Liver (tissue), 9 donors: ENCODE measurements around the gene TSPEAR. TPM values are rescaled to one million over a fixed set of nuclear protein-coding genes. Genes with fewer than 3 reads are reported as not detected.

Source experiments
- DNase-seq: peaks from one replicate; pipeline ENCODE4 v3.0.0-alpha.2; 2017; ENCODE audit warnings: low spot score
- H3K27ac ChIP-seq, 2 donors: one replicate each; pipeline ENCODE4 v1.7.0; 2013; ENCODE audit warnings: inconsistent platforms in 2 of 2, low read length in 2 of 2, control low read depth in 1 of 2, low read depth in 1 of 2, mild to moderate bottlenecking in 1 of 2
- H3K27me3 ChIP-seq, 4 donors: one replicate each; pipeline versions ENCODE4 v1.6.1 to v1.7.0; 2013; ENCODE audit warnings: low read length in 3 of 4, inconsistent platforms in 1 of 4, mild to moderate bottlenecking in 1 of 4, moderate library complexity in 1 of 4; ENCODE audit not compliant: control insufficient read depth in 4 of 4, insufficient read depth in 4 of 4
- H3K36me3 ChIP-seq, 4 donors: one replicate each; pipeline versions ENCODE4 v1.6.1 to v1.7.0; 2013; ENCODE audit warnings: low read length in 3 of 4, mild to moderate bottlenecking in 3 of 4, low read depth in 1 of 4, moderate library complexity in 1 of 4; ENCODE audit not compliant: control insufficient read depth in 4 of 4, insufficient read depth in 3 of 4
- H3K4me1 ChIP-seq, 4 donors: one replicate each; pipeline versions ENCODE4 v1.6.1 to v1.7.0; 2013; ENCODE audit warnings: low read length in 3 of 4, mild to moderate bottlenecking in 3 of 4, moderate library complexity in 1 of 4; ENCODE audit not compliant: control insufficient read depth in 4 of 4, insufficient read depth in 4 of 4
- H3K4me3 ChIP-seq, 3 donors: one replicate each; pipeline versions ENCODE4 v1.6.1 to v1.7.0; 2013; ENCODE audit warnings: low read length in 3 of 3, control low read depth in 1 of 3, low read depth in 1 of 3, mild to moderate bottlenecking in 1 of 3
- H3K9ac ChIP-seq, 2 donors: one replicate each; pipeline ENCODE4 v1.7.0; 2013; ENCODE audit warnings: low read length in 2 of 2, mild to moderate bottlenecking in 2 of 2, moderate library complexity in 2 of 2, control low read depth in 1 of 2, low read depth in 1 of 2
- H3K9me3 ChIP-seq, 4 donors: one replicate each; pipeline versions ENCODE4 v1.6.1 to v1.7.0; 2013; ENCODE audit warnings: low read length in 3 of 4; ENCODE audit not compliant: control insufficient read depth in 4 of 4
- EGR1 ChIP-seq, 2 donors: IDR thresholded peaks; 2 replicates each; pipeline ENCODE4 v1.6.1; 2016 to 2018; ENCODE audit warnings: antibody characterized with exemption in 2 of 2, low read depth in 2 of 2
- FOXA1 ChIP-seq: IDR thresholded peaks from 2 replicates; pipeline ENCODE4 v1.6.1; 2016; ENCODE audit warnings: antibody characterized with exemption
- FOXA2 ChIP-seq: IDR thresholded peaks from 2 replicates; pipeline ENCODE4 v1.6.1; 2016; ENCODE audit warnings: antibody characterized with exemption
- GABPA ChIP-seq, 2 donors: IDR thresholded peaks in 1 of 2; conservative IDR thresholded peaks in 1 of 2; 2 replicates each; pipeline ENCODE4 v1.6.1; 2016; ENCODE audit warnings: antibody characterized with exemption in 2 of 2, mild to moderate bottlenecking in 1 of 2, moderate library complexity in 1 of 2
- HNF4A ChIP-seq, 2 donors: conservative IDR thresholded peaks; 2 replicates each; pipeline ENCODE4 v1.6.1; 2016; ENCODE audit warnings: antibody characterized with exemption in 2 of 2, mild to moderate bottlenecking in 2 of 2
- HNF4G ChIP-seq: IDR thresholded peaks from 2 replicates; pipeline ENCODE4 v1.6.1; 2016; ENCODE audit warnings: antibody characterized with exemption
- JUND ChIP-seq, 2 donors: IDR thresholded peaks; 2 replicates each; pipeline ENCODE4 v1.6.1; 2016; ENCODE audit warnings: antibody characterized with exemption in 2 of 2
- NR2F2 ChIP-seq: IDR thresholded peaks from 2 replicates; pipeline ENCODE4 v1.6.1; 2016; ENCODE audit warnings: antibody characterized with exemption
- RXRA ChIP-seq, 2 donors: IDR thresholded peaks; 2 replicates each; pipeline ENCODE4 v1.6.1; 2017 to 2018; ENCODE audit warnings: antibody characterized with exemption in 2 of 2, mild to moderate bottlenecking in 1 of 2
- SP1 ChIP-seq: IDR thresholded peaks from 2 replicates; pipeline ENCODE4 v1.6.1; 2018; ENCODE audit warnings: antibody characterized with exemption, mild to moderate bottlenecking
- TAF1 ChIP-seq: conservative IDR thresholded peaks from 2 replicates; pipeline ENCODE4 v1.6.1; 2016; ENCODE audit warnings: antibody characterized with exemption, mild to moderate bottlenecking
- YY1 ChIP-seq: IDR thresholded peaks from 2 replicates; pipeline ENCODE4 v1.6.1; 2016; ENCODE audit warnings: antibody characterized with exemption, mild to moderate bottlenecking
- WGBS: extraction: QIAGEN DNeasy Blood & Tissue Kit; methylation state at CpG from one replicate; pipeline ENCODE4 v1.1.7; 2013; 5-methylcytosine and 5-hydroxymethylcytosine counted together
- polyA plus RNA-seq, 2 donors: library from polyadenylated mRNA; stranded (reverse) in 1 of 2; unstranded in 1 of 2; fragments of 200-250 nt in 1 of 2; fragments of >200 nt in 1 of 2; fragmentation: Nextera tagmentation in 1 of 2; extraction: Ambion mirVana in 1 of 2; gene quantifications; one replicate each; pipeline versions ENCODE4 v1.2.1 to v1.2.3, GENCODE V29; 2013 to 2015
- total RNA-seq, 2 donors: library from RNA; depleted of rRNA; stranded (reverse); fragments of >200 nt; gene quantifications; one replicate each; pipeline ENCODE4 v1.2.3, GENCODE V29; 2014
- TF ChIP-seq, protein P1 (sequence below): IDR thresholded peaks from 2 replicates; pipeline ENCODE4 v1.6.1; 2016; ENCODE audit warnings: antibody characterized with exemption
- TF ChIP-seq, protein P2 (sequence below): IDR thresholded peaks from 2 replicates; pipeline ENCODE4 v1.6.1; 2016; ENCODE audit warnings: antibody characterized with exemption
- TF ChIP-seq, protein P3 (sequence below): IDR thresholded peaks from 2 replicates; pipeline ENCODE4 v1.6.1; 2016; ENCODE audit warnings: antibody characterized with exemption, mild to moderate bottlenecking
- TF ChIP-seq, protein P4 (sequence below): IDR thresholded peaks from 2 replicates; pipeline ENCODE4 v1.6.1; 2016; ENCODE audit warnings: antibody characterized with exemption
- TF ChIP-seq, protein P5 (sequence below): fragments of 150-350 bp; IDR thresholded peaks from 2 replicates; pipeline ENCODE4 v1.5.1; 2017; ENCODE audit warnings: improper control_type of control experiment, low read depth, low read length; ENCODE audit not compliant: missing input control
- donor health status: healthy.
- donor health status: healthy.
- donor health status: healthy.
- donor health status: healthy.
- donor health status: healthy.

TSPEAR gene
- total and polyA plus RNA-seq, 4 donors = under 0.01 to 0.14 (median 0.01) TPM; not detected in 1

DNA sequence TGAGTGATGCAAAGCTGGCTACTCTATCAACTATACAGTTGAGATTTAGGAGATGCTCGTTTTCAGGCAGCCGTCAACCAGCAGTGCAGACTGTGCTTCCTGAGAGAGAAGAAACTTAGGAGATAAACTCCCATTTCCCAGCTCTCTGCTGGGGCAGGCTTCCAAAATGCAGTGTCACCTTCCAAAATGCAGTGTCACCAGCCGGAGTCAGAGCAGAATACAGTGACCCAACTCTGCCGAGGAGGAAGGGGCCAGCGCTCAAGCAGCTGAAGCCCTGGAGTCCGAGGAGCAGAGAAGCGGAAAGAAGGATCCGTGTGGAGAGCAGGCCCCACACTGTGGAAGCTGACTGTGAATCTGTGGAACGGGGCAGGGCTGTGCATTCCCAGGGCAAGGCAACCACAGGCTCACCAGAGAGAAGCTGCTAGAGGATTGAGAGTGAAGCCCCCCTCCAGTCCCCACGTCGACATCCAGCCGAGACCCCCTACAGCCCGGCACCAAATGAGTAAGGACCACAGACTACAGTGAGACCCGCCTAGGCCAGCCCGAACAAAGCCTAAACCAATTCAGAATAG is 28.7 kb downstream of the TSPEAR start:
- H3K27me3 ChIP-seq = peaks cover 0 to 1% (median 0%) of the 10 kb centered on the region in 4 donors
- no peaks in the 10 kb centered on the region for H3K4me1 ChIP-seq
- no peaks in the 10 kb centered on the region for H3K36me3 ChIP-seq
- TF ChIP-seq SP1 = no peak
- no peak for TF ChIP-seq EGR1 (IDR thresholded peaks at IDR 0.05; ENCODE audit: low read depth in 2 of 2)
- TF ChIP-seq, protein P1, sequence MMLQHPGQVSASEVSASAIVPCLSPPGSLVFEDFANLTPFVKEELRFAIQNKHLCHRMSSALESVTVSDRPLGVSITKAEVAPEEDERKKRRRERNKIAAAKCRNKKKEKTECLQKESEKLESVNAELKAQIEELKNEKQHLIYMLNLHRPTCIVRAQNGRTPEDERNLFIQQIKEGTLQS = no peak
- TF ChIP-seq, protein P2, sequence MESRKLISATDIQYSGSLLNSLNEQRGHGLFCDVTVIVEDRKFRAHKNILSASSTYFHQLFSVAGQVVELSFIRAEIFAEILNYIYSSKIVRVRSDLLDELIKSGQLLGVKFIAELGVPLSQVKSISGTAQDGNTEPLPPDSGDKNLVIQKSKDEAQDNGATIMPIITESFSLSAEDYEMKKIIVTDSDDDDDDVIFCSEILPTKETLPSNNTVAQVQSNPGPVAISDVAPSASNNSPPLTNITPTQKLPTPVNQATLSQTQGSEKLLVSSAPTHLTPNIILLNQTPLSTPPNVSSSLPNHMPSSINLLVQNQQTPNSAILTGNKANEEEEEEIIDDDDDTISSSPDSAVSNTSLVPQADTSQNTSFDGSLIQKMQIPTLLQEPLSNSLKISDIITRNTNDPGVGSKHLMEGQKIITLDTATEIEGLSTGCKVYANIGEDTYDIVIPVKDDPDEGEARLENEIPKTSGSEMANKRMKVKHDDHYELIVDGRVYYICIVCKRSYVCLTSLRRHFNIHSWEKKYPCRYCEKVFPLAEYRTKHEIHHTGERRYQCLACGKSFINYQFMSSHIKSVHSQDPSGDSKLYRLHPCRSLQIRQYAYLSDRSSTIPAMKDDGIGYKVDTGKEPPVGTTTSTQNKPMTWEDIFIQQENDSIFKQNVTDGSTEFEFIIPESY = no peak
- TF ChIP-seq FOXA2 = no peak
- no peak for TF ChIP-seq HNF4G
- TF ChIP-seq FOXA1 = no peak
- TF ChIP-seq GABPA (IDR thresholded peaks at IDR 0.05 in 1 of 2, conservative IDR thresholded peaks at IDR 0.05 in 1 of 2) = no peak
- TF ChIP-seq, protein P3, sequence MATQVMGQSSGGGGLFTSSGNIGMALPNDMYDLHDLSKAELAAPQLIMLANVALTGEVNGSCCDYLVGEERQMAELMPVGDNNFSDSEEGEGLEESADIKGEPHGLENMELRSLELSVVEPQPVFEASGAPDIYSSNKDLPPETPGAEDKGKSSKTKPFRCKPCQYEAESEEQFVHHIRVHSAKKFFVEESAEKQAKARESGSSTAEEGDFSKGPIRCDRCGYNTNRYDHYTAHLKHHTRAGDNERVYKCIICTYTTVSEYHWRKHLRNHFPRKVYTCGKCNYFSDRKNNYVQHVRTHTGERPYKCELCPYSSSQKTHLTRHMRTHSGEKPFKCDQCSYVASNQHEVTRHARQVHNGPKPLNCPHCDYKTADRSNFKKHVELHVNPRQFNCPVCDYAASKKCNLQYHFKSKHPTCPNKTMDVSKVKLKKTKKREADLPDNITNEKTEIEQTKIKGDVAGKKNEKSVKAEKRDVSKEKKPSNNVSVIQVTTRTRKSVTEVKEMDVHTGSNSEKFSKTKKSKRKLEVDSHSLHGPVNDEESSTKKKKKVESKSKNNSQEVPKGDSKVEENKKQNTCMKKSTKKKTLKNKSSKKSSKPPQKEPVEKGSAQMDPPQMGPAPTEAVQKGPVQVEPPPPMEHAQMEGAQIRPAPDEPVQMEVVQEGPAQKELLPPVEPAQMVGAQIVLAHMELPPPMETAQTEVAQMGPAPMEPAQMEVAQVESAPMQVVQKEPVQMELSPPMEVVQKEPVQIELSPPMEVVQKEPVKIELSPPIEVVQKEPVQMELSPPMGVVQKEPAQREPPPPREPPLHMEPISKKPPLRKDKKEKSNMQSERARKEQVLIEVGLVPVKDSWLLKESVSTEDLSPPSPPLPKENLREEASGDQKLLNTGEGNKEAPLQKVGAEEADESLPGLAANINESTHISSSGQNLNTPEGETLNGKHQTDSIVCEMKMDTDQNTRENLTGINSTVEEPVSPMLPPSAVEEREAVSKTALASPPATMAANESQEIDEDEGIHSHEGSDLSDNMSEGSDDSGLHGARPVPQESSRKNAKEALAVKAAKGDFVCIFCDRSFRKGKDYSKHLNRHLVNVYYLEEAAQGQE = no peak
- TF ChIP-seq HNF4A (conservative IDR thresholded peaks at IDR 0.05) = no peak
- no peak for TF ChIP-seq TAF1
- TF ChIP-seq NR2F2 = no peak
- TF ChIP-seq RXRA (IDR thresholded peaks at IDR 0.05) = no peak
- DNase-seq = peak; percentile 22
- H3K9ac ChIP-seq = no peak overlapping the region
- H3K9me3 ChIP-seq = no peaks in the 10 kb centered on the region
- no peak overlapping the region for H3K4me3 ChIP-seq
- WGBS = 75% methylated on average over 15 of the region's 15 CpGs
- H3K27ac ChIP-seq = no peak overlapping the region

DNA sequence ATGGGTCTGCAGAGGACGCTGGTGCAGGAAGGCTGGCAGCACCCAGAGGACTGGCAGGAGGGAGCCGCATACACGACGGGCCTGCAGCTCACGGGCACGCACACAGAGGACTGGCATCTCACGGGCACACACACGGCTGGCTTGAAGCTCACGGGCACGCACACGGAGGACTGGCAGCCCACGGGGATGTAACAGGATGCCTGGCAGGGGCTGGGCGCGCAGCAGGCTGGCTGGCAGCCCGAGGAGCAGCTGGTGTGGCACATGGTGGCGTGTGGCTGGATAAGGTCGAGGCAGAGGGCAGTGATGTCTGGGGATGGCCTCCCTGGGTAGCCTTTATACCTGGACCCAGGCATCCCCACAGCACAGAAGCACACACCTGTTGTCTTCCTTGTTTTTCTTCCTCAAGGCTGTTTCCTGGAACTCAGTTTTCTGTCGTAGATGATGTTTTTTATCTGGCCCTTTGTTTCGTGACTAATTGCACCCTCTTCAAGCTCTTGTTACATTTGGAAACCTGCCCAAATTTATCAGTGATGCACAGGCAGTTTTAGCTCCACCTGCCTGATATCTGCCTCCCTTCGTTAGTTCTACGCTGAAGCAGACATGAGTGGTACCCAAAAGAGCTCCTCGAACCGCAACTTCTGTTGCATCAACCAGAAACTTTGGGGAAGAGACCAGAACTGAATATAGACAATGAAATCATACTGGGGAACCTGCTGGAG is 29.4 kb downstream of the TSPEAR start, which contains the start of gene KRTAP12-1:
Gene KRTAP12-1 (minus strand): TSS at position 303 of the 719 bp plus-strand sequence. CDS start 40 bp downstream, at position 263.
- Histone ChIP-seq H3K9ac (no peak within 1 kb of the TSS), H3K4me3 (no peak within 1 kb of the TSS), H3K27ac (no peak within 1 kb of the TSS), H3K27me3 (no peaks in the 10 kb centered on the region), H3K9me3 (no peaks in the 10 kb centered on the region), H3K36me3 (no peaks in the 10 kb centered on the region), H3K4me1 (no peaks in the 10 kb centered on the region)
- TF ChIP-seq TAF1 = no peak
- no peak for TF ChIP-seq YY1
- no peak for TF ChIP-seq SP1
- TF ChIP-seq, protein P3 = no peak
- TF ChIP-seq, protein P4, sequence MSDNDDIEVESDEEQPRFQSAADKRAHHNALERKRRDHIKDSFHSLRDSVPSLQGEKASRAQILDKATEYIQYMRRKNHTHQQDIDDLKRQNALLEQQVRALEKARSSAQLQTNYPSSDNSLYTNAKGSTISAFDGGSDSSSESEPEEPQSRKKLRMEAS = no peak
- TF ChIP-seq HNF4A (conservative IDR thresholded peaks at IDR 0.05) = no peak
- TF ChIP-seq FOXA1 = no peak
- TF ChIP-seq, protein P5, sequence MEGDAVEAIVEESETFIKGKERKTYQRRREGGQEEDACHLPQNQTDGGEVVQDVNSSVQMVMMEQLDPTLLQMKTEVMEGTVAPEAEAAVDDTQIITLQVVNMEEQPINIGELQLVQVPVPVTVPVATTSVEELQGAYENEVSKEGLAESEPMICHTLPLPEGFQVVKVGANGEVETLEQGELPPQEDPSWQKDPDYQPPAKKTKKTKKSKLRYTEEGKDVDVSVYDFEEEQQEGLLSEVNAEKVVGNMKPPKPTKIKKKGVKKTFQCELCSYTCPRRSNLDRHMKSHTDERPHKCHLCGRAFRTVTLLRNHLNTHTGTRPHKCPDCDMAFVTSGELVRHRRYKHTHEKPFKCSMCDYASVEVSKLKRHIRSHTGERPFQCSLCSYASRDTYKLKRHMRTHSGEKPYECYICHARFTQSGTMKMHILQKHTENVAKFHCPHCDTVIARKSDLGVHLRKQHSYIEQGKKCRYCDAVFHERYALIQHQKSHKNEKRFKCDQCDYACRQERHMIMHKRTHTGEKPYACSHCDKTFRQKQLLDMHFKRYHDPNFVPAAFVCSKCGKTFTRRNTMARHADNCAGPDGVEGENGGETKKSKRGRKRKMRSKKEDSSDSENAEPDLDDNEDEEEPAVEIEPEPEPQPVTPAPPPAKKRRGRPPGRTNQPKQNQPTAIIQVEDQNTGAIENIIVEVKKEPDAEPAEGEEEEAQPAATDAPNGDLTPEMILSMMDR = no peak
- TF ChIP-seq JUND (IDR thresholded peaks at IDR 0.05) = no peak
- DNase-seq = no peak
- WGBS = 82% methylated on average over 23 of the region's 23 CpGs
